DND-41 (cell line): Measurements from ENCODE around the gene PIPOX.

Source experiments
- EZH2 ChIP-seq: IDR thresholded peaks from 3 replicates; pipeline ENCODE4 v1.6.1; 2012; ENCODE audit warnings: borderline replicate concordance, low read depth, mild to moderate bottlenecking, moderate library complexity, low read length, inconsistent platforms; ENCODE audit not compliant: severe bottlenecking
- TF ChIP-seq, protein P1 (sequence below): IDR thresholded peaks from 2 replicates; pipeline ENCODE4 v1.5.1; 2012; ENCODE audit warnings: borderline replicate concordance, low read length, moderate library complexity, mild to moderate bottlenecking; ENCODE audit not compliant: poor library complexity, severe bottlenecking; ENCODE audit errors: extremely low read depth

DNA sequence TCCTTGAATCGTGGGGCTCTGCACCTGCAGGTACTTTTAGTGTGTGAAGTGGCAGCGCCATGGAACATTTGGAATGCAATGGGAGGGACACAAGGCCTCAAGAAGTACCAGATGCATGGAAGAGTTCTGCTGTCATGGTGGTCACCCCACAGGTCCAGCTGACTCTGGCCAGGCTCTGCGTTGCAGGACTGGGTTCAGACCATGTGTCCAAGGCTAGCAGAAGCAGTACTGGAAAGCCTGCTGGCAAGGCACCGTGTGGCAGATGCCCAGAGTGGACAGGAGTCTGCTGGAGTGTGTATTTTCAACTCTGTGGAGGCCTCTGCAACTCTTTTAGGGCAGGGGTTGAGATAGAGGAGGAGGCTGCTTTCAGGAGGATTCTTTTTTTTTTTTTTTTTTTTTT is 2.1 kb downstream of the PIPOX start:
- TF ChIP-seq, protein P1, sequence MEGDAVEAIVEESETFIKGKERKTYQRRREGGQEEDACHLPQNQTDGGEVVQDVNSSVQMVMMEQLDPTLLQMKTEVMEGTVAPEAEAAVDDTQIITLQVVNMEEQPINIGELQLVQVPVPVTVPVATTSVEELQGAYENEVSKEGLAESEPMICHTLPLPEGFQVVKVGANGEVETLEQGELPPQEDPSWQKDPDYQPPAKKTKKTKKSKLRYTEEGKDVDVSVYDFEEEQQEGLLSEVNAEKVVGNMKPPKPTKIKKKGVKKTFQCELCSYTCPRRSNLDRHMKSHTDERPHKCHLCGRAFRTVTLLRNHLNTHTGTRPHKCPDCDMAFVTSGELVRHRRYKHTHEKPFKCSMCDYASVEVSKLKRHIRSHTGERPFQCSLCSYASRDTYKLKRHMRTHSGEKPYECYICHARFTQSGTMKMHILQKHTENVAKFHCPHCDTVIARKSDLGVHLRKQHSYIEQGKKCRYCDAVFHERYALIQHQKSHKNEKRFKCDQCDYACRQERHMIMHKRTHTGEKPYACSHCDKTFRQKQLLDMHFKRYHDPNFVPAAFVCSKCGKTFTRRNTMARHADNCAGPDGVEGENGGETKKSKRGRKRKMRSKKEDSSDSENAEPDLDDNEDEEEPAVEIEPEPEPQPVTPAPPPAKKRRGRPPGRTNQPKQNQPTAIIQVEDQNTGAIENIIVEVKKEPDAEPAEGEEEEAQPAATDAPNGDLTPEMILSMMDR: no peak
- no peak for TF ChIP-seq EZH2
